ENCODE results near the gene ANKH.
"Not testable (repeated sequence)": the region's sequence is repeated elsewhere in the genome, so short reads cannot be mapped to it uniquely, and the experiment has no call there.

The ANKH gene

DNA sequence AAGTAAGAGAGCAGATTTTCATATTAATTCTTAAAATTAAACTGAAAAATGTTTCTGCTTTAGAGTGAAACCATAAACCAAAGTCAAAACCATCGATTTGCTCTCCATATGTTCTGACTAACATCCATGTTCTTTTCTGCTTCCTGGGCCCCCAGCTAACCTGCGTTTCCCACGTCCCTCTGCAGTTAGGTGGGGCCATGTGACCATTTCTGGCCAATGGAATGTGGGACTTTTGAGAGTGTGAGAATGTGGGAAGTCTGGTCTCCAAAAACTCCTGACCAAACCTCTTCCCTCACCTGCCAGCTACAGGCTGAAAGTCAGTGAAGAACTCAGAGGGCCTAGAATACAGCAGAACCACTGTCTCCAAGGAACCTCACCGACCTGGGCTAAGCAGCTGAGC, 44.9 kb downstream of the ANKH start:
- no peak for DNase-seq (ENCODE audit: low read depth)

DNA sequence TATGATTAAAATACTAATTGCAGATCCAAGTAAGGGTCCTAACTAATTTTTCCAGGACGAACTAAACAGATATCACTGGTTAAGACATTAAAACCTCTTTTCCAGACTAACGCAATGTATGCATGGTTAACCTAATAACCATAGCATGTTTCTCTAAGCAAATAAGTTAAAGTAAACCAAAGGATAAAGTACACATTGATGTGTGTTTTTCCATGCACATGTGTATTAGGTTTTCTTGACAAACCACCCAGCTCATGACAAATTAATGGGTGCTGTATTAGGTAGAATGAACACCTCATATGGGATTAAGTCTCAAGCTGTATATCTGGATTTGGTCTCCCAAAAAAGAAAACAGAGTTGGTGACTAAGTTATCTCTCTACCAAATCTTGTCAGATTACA, 45.6 kb downstream of the ANKH start:
- no peak for DNase-seq (ENCODE audit: low read depth)

DNA sequence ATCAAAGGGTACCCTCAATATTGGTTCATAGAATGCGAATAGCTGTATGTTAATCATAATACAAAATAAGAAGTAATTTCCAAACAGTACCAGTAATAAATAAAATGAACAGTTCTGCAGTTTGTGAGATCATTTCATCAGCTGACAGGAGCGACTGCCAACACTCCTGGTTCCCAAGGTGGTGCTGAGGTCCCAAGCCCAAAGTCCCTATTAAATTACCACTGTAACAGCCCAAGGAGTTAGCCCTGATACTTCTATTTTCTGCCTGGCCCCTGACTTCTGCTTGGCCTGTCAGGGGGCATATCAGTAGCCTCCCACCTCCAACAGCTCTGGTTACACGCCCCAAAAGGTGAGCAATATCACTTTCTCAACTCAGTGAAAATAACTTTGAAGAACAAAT, 47.1 kb downstream of the ANKH start:
- no peak for DNase-seq (ENCODE audit: low read depth)

DNA sequence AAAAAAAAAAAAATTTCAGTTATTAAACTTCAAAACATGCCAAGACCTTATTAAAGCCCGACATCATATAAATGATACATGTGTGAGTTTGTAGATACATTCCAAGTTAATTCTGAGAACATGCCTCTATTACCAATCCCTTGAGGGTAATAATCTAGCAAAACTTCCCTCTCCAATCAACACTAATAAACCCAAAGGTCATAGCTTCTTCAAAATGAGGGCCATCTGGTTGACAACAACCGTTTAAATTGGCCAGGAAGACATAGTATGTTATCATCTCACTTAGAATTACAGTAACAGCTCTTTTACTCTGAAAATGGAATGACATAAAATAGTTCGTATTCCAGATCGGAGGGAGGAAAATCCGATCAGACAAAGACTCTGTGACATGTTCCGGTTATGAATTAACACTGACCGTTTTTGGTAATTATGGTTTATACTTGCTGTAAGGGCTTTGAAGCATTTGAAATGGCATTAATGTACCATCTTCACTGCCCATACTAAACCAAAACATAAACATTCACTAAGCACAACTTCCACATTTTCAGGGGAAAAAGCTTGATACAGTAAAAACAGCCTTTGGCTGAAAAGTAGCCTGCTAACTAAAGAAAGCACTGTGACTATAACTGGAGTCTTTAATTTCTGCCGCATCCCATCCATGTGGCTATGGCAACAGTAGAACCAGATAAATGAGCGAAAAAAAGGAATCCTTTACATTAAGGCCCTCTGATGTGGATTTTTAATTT, 50.3 kb downstream of the ANKH start:
- no peak for DNase-seq (ENCODE audit: low read depth)

DNA sequence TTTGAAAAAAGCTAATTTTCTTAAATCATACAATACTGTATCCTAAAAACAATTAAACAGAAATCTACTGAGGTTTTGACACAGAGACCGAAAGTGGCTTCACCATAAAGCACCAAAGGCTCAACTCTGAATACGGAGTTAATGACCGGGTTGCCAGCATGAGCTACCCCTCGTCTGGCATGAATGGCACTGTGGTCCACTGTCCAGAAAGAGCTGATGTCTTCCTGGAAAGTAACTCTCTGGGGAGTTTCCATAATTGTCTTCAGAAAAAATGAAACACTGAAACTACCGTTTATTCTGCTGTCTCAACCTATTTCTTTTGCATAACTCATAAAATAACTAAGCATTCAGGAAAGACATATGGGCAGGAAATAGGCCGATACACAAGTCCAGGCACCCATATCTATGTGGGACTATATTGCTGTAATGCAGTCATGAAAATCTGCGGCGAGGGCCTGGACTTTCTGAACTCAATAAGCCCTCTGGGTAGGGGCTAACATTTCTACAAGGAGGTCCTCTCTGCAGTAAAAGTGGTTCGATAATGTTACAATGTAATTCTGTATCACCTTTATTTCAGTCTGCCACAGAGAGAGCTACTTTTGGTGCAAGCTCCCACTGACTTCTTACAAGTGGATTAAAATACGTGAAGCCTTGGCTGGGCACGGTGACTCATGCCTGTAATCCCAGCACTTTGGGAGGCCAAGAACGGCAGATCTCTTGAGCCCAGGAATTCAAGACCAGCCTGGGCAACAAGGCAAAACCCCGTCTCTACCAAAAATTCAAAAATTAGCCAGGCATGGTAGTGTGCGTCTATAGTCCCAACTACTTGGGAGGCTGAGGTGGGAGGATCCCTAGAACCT, 52.4 kb downstream of the ANKH start:
- DNase-seq (ENCODE audit: low read depth): no peak

DNA sequence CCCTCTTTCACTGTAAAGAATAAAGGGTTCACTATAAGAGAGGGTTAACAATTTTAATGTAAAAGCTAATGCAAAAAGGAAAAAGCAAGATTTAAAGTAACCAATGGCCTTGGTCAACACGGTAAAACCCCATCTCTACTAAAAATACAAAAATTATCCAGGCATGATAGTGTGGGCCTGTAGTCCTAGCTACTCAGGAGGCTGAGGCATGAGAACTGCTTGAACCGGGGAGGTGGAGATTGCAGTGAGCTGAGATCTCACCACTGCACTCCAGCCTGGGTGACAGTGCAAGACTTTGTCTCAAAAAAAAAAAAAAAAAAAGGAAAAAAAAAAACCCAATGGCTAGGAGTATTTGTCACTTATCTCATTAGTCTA, 53.8 kb downstream of the ANKH start:
- DNase-seq (ENCODE audit: low read depth): not testable (repeated sequence)

DNA sequence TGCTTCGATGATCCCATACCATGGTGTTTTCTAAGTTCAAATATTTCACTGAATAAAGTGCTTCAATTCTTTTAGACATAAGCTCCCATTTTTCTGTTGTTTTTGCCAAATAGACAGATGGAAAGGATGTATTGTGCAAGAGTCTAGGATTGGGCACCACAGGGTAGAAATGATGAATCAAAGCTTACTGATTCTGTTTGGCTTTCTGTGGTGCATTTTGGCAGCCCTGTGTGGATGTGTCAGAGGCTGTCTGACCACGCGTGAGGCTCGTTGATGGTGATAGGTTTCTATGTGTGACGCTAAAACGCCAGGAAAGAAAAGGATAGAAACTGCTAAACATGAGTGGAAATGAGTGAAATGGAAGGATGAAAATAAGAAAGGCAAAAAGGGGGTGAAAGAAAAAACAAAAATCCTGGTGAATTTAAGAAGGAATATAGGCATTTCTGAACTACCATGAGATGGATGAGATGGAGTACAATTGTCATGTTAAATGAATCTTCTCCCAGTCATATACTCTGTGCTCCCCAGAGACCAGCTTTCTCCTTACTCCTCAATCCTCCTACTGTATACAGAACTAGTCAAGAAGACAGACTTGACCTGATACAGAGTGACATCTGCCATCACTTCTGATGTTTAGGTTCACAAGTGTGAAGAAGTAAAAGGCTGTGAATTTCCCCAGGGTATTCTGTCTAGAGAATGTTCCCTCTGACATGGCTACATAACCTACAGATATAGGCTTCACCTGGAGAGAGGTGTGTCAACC, 54.4 kb downstream of the ANKH start:
- DNase-seq (ENCODE audit: low read depth): no peak

DNA sequence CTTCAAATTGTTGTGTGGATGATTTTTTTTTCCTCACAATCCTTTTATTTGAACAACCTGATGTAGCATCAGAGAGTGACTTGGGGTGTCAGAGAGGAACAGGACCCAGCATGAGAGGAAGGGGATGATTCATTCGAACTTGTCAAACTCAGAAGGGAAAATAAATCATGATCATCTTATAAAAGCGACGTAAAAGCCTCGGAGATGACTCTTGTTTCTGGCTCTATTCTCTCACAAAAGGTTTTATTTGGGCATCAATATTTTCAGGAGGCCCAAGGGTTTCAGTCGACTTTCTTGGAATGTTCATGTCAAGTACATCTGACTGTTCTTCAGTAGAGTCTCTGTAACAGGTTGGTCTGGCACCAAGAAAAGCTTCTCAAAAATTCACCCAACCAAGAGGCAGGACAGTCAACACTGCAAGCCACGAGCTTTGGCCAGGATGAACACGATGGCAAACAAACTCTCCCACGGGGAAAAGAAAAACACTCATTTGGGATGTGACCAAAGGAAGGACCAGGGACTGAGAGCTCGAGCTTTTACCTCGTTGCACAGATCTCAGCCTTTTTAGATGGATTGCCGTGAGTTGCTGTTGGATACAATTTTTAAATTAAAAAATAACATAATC, 55.1 kb downstream of the ANKH start:
- no peak for DNase-seq (ENCODE audit: low read depth)

DNA sequence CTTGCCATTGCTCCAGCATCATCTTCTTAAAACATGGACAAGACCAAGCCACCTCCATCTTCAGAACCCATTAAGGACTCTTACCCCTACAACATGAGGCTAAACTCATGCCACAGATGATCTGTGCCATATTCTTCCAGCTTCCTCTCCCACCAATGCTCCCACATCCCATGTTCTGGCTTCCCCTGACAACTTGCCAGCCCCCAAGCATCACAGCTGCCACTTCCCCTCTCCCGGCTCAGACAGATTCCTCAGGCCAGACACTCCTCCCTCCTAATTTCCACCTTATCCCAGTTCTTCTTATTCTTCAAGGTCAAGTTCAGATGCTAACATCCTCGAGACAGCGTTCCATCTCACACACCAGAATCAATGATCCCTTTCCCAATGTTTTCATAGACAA, 57.8 kb downstream of the ANKH start:
- DNase-seq (ENCODE audit: low read depth): no peak

DNA sequence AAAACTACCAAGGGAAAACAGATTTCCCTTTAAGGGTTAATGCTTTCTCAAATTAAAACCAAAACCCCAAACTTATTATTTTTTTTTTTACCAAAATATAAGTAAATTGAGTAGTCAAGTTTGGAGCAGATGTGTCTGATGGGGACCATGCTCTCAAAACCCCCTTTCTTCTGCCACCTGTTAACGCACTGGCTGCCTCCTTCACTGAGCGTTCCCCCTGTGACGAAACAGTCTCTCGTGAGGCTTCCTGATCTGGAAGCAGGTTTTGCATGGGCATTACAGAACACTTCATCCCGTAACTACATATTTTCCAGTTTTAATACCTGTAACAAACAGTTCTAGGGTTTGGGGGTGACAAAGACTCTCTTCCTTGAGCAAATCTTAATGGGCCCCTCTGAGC, 59.4 kb downstream of the ANKH start:
- DNase-seq (ENCODE audit: low read depth): no peak

DNA sequence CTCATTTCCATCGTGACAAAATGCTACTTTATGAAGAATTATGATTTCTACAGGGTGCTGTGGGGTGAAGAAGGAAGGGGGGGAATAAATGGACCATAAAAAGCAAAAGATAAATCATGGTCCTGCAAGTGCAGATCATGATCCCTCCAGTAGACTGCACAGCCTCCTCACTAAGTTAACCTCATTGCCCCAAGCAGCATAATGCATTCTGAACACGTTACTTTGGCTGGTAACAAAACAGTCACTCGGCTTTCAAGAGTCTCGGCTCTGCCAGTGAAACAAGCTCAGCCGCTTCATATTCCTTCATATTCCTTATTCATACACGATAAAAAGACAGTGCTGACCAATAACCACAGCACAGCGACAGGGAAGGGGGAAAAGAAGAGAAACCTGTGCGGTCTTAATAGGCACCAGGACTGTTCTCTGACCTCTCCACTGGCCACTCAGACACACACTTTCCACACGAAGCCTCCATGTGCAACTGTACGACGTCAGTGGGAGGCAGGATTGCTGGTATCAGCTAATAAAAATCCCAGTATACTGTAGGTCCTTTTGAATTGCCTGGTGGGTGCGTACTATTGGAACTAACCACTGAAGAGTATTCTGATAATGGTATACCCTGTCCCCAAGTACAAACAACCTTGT, 60.5 kb downstream of the ANKH start:
- DNase-seq (ENCODE audit: low read depth): no peak

DNA sequence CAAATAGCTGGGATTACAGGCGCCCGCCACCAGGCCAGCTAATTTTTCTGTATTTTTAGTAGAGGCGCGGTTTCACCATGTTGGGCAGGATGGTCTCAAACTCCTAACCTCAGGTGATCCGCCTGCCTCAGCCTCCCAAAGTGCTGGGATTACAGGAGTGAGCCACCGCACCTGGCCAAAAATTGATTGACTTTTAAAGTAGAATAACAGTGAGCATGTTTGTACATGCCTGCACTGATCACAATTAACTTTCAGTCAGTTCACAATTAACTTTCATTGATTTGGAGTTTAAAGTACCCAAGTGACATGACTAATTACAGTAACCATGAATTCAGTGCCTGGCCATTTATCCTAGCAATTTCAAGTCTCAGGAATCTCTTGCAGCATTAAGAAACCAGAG, 61.3 kb downstream of the ANKH start:
- DNase-seq (ENCODE audit: low read depth): no peak

DNA sequence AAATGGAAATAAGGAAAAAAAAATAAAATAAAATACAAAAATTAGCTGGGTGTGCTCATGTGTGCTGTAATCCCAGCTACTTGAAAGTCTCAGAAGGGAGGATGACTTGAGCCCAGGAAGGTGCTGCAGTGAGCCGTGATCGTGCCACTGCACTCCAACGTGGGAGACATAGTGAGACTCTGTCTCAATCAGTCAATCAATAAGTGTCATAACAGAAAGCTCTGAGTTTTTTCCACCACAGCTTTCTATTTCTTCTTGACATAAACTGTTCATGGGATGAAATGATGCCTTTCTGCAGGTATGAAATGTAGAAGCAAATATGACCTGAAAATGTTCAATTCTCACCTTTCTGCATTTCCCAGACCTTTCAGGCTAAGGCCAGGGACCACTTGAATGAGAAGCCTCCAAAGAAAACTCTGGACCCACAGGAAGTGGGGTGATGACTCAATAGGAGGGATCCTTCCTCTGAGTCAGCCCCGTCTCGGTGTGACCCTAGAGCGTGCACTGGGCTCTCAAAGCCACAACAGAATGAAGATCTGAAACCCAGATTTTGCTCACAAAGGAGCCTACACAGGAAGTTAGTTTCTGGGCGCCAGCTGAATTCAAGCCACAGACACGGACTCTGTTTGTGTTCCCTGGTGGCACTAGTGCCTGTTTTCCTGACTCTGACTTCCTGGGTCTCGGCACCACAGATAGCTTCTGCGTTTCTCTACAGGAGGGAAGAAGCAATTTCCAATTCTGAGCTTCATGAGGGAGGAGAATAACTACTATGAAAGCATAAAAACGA, 62.0 kb downstream of the ANKH start:
- peak; percentile 47 for DNase-seq (ENCODE audit: low read depth)

DNA sequence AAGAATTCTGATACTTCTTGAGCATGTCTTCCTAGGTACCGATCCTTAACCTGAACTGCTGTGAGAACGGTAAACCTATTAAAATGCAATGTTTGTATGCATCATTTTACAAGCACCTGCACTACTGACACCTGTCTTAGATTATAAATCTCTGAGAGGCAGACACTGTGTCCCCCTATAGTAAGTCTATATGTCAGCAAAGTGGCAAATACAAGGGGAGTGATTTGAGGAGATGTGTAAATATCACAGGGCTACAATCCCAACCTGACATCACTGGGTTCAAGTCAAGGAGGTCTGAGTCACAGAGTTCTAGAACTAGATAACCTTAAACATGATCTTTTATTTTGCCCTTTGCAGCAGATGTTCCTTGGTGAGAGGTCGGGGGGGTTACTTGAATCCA, 64.1 kb downstream of the ANKH start:
- no peak for DNase-seq (ENCODE audit: low read depth)

DNA sequence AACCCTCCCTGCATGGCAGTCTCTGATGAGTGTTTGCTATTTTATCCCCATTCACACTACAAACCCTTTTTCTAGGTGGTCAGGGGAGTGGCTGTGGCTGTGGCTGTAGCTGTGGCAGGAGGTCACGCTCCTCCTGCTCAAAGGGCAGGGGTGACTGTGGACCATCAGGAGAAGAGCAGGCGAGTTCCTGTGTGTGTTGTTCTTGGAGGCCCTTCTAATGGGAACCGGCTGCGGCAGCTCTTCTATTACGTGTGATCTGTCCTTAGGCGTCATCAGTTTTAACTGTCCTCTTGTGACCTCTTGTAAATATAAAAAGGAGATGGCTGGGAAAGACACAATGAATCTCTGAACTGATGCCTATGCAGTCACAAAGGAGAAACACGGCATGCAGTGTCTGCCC, 65.1 kb downstream of the ANKH start:
- no peak for DNase-seq (ENCODE audit: low read depth)

DNA sequence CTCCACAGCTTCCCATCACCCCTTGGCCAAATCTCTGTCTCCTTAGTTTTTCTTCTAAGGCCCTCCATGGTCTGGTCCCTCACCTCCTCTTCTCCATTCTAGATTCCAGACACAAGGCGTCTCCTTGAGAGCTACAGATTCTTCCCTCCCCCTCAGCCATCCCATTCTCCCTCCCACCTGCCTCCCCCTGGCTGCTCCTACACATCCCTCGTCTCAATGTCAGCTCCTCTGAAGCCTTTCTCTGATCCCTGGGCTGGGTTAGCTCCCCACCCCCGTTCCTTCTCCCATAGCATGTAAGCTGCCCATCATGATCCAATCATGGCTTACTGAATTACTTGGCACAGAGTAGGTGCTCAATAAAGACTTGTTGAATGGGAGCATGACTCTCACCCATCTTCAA, 69.0 kb downstream of the ANKH start:
- no peak for DNase-seq (ENCODE audit: low read depth)

DNA sequence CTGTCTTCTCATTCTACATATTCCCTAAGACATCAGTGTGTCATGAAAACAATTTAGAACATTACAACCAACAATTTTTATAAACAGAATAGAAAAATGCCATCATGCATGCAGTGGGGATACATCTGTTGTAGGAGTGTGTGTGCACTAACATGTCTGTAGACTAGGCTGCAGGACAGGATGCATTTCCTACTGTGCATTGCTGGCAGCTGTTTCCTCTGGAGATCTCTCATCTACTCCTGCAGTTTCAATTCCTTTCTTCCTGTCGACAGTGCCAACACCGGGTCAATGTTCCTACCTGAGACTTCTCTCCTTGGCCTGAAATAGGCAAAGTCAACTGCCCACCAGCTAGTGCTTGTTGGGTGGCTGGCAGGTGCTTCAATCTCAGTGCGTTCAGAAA, 69.8 kb downstream of the ANKH start:
- no peak for DNase-seq (ENCODE audit: low read depth)

DNA sequence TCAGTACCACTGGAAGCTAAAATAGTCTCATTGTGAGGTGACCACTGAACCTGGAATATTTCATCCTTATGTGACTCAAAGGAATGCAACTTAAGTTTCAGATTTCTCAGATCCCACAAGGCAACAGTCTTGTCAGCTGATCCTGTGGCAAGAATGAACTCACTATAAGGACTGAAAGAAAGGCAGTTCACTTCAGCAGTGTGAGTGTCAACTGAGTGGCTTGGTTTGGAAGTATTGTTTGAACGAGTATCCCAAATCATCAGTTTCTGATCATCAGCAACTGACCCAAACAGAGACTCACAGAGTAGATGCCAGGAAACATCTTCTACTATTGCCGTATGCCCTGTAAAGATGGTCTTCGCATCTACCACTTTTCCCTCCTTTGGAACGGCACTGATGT, 74.2 kb downstream of the ANKH start:
- DNase-seq (ENCODE audit: low read depth): not testable (repeated sequence)

DNA sequence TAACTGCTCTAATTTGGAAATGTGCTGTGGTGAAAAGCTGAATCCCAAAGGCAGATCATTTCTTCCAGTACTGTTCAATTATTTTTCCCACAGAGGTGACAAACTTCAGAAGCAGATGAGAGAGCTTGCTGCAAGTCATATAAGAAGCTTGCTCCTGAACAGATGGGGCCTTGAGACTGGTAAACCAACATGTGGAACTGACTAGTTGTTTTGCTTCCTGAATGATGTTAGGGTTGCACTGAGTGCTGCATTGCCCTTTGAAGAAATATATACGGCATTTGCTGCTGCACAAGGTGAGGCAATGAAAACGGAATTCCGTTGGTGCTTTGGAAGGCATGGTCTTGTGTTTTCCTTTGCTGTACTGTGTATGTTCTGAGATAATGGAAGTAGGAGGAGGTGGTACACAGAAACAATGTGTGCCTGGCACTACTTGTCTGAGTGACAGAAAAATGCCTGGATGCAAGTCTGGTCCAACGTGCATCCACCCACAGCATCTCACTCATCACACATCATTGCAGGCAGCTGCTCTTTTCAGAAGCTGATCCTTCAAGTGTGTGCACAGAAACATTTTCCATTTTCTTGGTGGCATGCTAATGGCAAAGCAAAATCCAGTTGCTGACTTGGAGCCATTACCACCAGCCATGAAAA, 76.9 kb downstream of the ANKH start:
- DNase-seq (ENCODE audit: low read depth): no peak

DNA sequence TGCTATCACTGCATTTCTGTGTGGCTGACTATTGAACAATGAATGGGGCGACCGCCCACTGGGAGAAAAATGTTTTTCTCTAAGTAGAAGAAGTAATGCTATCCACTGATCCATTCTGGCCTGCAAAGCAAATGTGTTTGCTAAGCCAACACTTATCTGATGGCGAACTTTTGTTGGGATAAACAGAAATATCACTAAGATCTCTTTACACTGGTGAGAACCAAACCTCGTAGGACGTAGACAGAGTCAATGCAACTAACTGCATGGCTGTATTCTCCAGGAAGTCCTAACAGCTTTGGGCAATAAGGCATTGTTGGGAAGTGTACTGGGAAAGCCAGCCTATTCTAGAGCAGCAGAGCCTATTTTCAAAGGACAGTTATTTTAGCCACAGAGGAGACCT, 77.7 kb downstream of the ANKH start:
- no peak for DNase-seq (ENCODE audit: low read depth)

DNA sequence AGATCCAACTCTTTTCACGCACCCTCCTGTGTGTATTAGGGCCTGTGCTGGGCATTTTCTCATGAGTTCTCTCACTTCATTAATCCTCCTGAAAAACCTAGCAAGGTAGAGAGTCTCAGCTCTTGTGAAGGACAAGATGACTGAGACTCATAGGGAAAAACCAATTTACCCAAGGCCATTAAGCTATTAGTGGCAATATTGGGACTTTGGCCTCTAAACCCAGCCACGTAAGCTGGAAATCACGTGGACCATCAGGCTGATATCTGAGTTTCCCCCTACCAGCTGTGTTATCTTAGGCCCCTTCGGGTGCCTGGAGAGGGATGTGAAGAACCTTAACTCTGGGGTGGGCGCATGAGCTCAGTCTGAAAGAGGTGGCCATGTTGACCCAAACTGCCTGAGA, 80.7 kb downstream of the ANKH start:
- DNase-seq (ENCODE audit: low read depth): no peak
